Ishikawa (cell line): Measurements from ENCODE around the gene SPSB3.

Experiments
- CEBPB ChIP-seq: IDR thresholded peaks from 2 replicates; pipeline ENCODE4 v1.6.1; 2012
- CREB1 ChIP-seq: IDR thresholded peaks from 2 replicates; pipeline ENCODE4 v1.6.1; 2012; ENCODE audit warnings: low read depth
- EGR1 ChIP-seq: IDR thresholded peaks from 2 replicates; pipeline ENCODE4 v1.6.1; 2012
- EP300 ChIP-seq: IDR thresholded peaks from 2 replicates; pipeline ENCODE4 v1.6.1; 2012; ENCODE audit warnings: borderline replicate concordance
- FOXM1 ChIP-seq: IDR thresholded peaks from 2 replicates; pipeline ENCODE4 v1.6.1; 2012; ENCODE audit warnings: low read depth, borderline replicate concordance
- NFIC ChIP-seq: IDR thresholded peaks from 2 replicates; pipeline ENCODE4 v1.6.1; 2012
- RAD21 ChIP-seq: IDR thresholded peaks from 2 replicates; pipeline ENCODE4 v1.6.1; 2012; ENCODE audit warnings: low read depth
- REST ChIP-seq: IDR thresholded peaks from 2 replicates; pipeline ENCODE4 v1.6.1; 2012; ENCODE audit warnings: low read depth, mild to moderate bottlenecking
- TAF1 ChIP-seq: IDR thresholded peaks from 2 replicates; pipeline ENCODE4 v1.6.1; 2012; ENCODE audit warnings: low read depth, mild to moderate bottlenecking
- TCF12 ChIP-seq: IDR thresholded peaks from 2 replicates; pipeline ENCODE4 v1.6.1; 2012; ENCODE audit warnings: low read depth
- TEAD4 ChIP-seq: IDR thresholded peaks from 2 replicates; pipeline ENCODE4 v1.6.1; 2012
- USF1 ChIP-seq: IDR thresholded peaks from 2 replicates; pipeline ENCODE4 v1.6.1; 2012
- YY1 ChIP-seq: IDR thresholded peaks from 2 replicates; pipeline ENCODE4 v1.6.1; 2012; ENCODE audit warnings: low read depth
- ZBTB7A ChIP-seq: IDR thresholded peaks from 2 replicates; pipeline ENCODE4 v1.6.1; 2012; ENCODE audit warnings: low read depth
- TF ChIP-seq, protein P1 (sequence below): IDR thresholded peaks from 2 replicates; pipeline ENCODE4 v1.6.1; 2012

Gene SPSB3

GRCh38 chr16:1767116-1767994 is 15.0 kb downstream of the SPSB3 start:
- TF ChIP-seq YY1, result no peak
- no peak for TF ChIP-seq ZBTB7A
- no peak for TF ChIP-seq FOXM1
- TF ChIP-seq TAF1, result no peak
- no peak for TF ChIP-seq USF1
- no peak for TF ChIP-seq CREB1
- no peak for TF ChIP-seq RAD21
- no peak for TF ChIP-seq TEAD4
- no peak for TF ChIP-seq CEBPB
- TF ChIP-seq TCF12, result no peak
- TF ChIP-seq, protein P1, sequence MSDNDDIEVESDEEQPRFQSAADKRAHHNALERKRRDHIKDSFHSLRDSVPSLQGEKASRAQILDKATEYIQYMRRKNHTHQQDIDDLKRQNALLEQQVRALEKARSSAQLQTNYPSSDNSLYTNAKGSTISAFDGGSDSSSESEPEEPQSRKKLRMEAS, result no peak
- no peak for TF ChIP-seq REST
- no peak for TF ChIP-seq NFIC
- TF ChIP-seq EGR1, result no peak
- no peak for TF ChIP-seq EP300

GRCh38 chr16:1766701-1767100 is 15.7 kb downstream of the SPSB3 start:
- TF ChIP-seq ZBTB7A (no peak), EGR1 (no peak), TCF12 (no peak), EP300 (no peak), USF1 (no peak), YY1 (no peak)

GRCh38 chr16:1766231-1766630 is 16.1 kb downstream of the SPSB3 start:
- TF ChIP-seq EP300 (no peak), TAF1 (no peak), TCF12 (no peak), YY1 (no peak), CEBPB (no peak), USF1 (no peak), TEAD4 (no peak), ZBTB7A (no peak), CREB1 (no peak), FOXM1 (no peak), REST (no peak), NFIC (no peak), RAD21 (no peak), EGR1 (no peak)
- TF ChIP-seq, protein P1, result no peak

GRCh38 chr16:1765826-1766225 is 16.5 kb downstream of the SPSB3 start:
- TF ChIP-seq CREB1, result no peak
- TF ChIP-seq NFIC, result no peak
- TF ChIP-seq CEBPB, result no peak
- no peak for TF ChIP-seq TCF12
- TF ChIP-seq YY1, result no peak
- no peak for TF ChIP-seq ZBTB7A

DNA sequence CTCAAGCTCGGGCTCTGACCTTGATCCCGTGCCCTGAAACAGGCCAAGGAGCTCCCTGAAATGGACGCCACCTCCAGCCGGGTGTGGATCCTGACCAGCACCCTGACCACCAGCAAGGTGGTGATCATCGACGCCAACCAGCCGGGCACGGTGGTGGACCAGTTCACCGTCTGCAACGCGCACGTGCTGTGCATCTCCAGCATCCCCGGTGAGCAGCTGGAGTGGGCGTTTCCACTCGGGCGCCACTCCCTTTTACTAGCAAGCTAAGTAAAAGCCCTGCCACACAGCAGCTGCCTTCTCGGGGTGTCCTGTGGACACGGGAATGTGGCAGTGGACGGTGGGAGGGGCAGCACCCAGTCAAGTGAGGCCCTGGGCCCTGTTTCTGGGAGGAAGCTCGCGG is 17.4 kb downstream of the SPSB3 start:
- no peak for TF ChIP-seq YY1
- no peak for TF ChIP-seq ZBTB7A
- TF ChIP-seq EP300, result no peak
- TF ChIP-seq EGR1, result no peak
- TF ChIP-seq, protein P1, result no peak
- no peak for TF ChIP-seq TAF1
- no peak for TF ChIP-seq TEAD4
- no peak for TF ChIP-seq CREB1
- TF ChIP-seq CEBPB, result no peak
- TF ChIP-seq NFIC, result no peak
